Muscle of leg (tissue), 11 donors: ENCODE results near the gene MTCH2. TPM values are rescaled to one million over a fixed set of nuclear protein-coding genes. Genes with fewer than 3 reads are reported as not detected.
"Not testable (repeated sequence)": the region's sequence is repeated elsewhere in the genome, so short reads cannot be mapped to it uniquely, and the experiment has no call there.

ENCODE experiments used
- DNase-seq: peaks from one replicate; pipeline ENCODE4 v3.0.0; 2013
- H3K27ac ChIP-seq: one replicate; pipeline ENCODE4 v1.5.1; 2013; ENCODE audit warnings: mild to moderate bottlenecking, low read length, control low read depth
- H3K27me3 ChIP-seq: one replicate; pipeline ENCODE4 v1.6.1; 2013; ENCODE audit warnings: low read length; ENCODE audit not compliant: control insufficient read depth, insufficient read depth
- H3K36me3 ChIP-seq: one replicate; pipeline ENCODE4 v1.6.1; 2013; ENCODE audit warnings: low read length; ENCODE audit not compliant: control insufficient read depth, insufficient read depth
- H3K4me1 ChIP-seq: one replicate; pipeline ENCODE4 v1.6.1; 2013; ENCODE audit warnings: low read length; ENCODE audit not compliant: control insufficient read depth, insufficient read depth
- H3K4me3 ChIP-seq: one replicate; pipeline ENCODE4 v1.5.1; 2013; ENCODE audit warnings: low read length, control low read depth
- H3K9me3 ChIP-seq: replicated peaks from 2 replicates; pipeline ENCODE4 v1.6.1; 2013; ENCODE audit warnings: low read depth, low read length; ENCODE audit not compliant: control insufficient read depth
- WGBS: methylation state at CpG from one replicate; pipeline ENCODE4 v1.1.5; 2013; ENCODE audit warnings: missing lambda C conversion rate; ENCODE audit not compliant: insufficient coverage; 5-methylcytosine and 5-hydroxymethylcytosine counted together
- polyA plus RNA-seq, 8 donors: library from polyadenylated mRNA; unstranded; fragments of 120-200 nt; gene quantifications; one replicate each; pipeline versions ENCODE4 v1.2.1 to v1.2.3, GENCODE V29; 2013; ENCODE audit warnings: inconsistent platforms in 1 of 8, low replicate concordance in 1 of 8; ENCODE audit not compliant: insufficient read length in 8 of 8, insufficient read depth in 1 of 8
- total RNA-seq: library from RNA; stranded (reverse); fragments of 120-200 nt; gene quantifications from one replicate; pipeline ENCODE4 v1.2.4, GENCODE V29; 2013

The MTCH2 gene
- total and polyA plus RNA-seq, 9 donors: 51.1 to 83.9 (median 70.9) TPM

DNA sequence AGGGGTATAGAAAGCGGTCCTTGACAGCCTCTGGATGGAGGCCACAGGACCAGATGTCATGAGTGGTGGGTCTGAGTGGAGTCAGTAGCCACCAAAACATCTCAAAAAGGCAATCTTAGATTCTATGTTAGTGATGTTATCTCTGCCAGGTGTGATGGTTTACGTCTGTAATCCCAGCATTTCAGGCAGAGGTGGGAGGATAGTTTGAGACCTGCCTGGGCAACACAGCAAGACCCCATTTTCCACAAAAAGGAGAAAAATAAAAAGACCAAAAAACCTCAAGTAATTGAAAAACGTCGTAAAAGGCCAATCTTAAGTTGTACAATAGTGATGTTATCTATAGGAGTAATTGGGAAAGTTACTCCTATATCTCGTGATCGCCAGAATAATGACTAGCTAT lies 3.7 kb upstream of the MTCH2 start:
- Histone ChIP-seq H3K4me1 (peaks cover 6% of the 10 kb centered on the region), H3K9me3 (no peaks in the 10 kb centered on the region), H3K27ac (no peak overlapping the region), H3K4me3 (no peak overlapping the region), H3K27me3 (no peaks in the 10 kb centered on the region), H3K36me3 (no peaks in the 10 kb centered on the region)
- WGBS: 92% methylated on average over 3 of the region's 6 CpGs
- DNase-seq: no peak

- Histone ChIP-seq H3K9me3 (no peaks in the 10 kb centered on the region), H3K27ac (no peak overlapping the region), H3K36me3 (no peaks in the 10 kb centered on the region), H3K4me1 (peaks cover 7% of the 10 kb centered on the region), H3K4me3 (no peak overlapping the region), H3K27me3 (no peaks in the 10 kb centered on the region)
- DNase-seq: no peak
- WGBS: 66% methylated on average over 6 of the region's 6 CpGs
Measured at GRCh38 chr11:47645500-47645899, 3.1 kb upstream of the MTCH2 start.

GRCh38 chr11:47641600-47642098 lies 710 bp downstream of the MTCH2 start:
- 9% methylated on average over 9 of the region's 14 CpGs for WGBS
- H3K4me1 ChIP-seq: peaks cover 7% of the 10 kb centered on the region
- no peaks in the 10 kb centered on the region for H3K9me3 ChIP-seq
- DNase-seq: peak; percentile 23
- H3K36me3 ChIP-seq: peaks cover 18% of the 10 kb centered on the region
- H3K4me3 ChIP-seq: peak overlapping the region; percentile 86
- H3K27ac ChIP-seq: peak overlapping the region; percentile 92
- no peaks in the 10 kb centered on the region for H3K27me3 ChIP-seq

- DNase-seq, H3K9me3 ChIP-seq, H3K4me3 ChIP-seq, H3K4me1 ChIP-seq, H3K27ac ChIP-seq, H3K27me3 ChIP-seq: not testable (repeated sequence)
- 100% methylated on average over 1 of the region's 6 CpGs for WGBS
- peaks cover 23% of the 10 kb centered on the region for H3K36me3 ChIP-seq
Measured at GRCh38 chr11:47640506-47640905, 1.9 kb downstream of the MTCH2 start.

DNA sequence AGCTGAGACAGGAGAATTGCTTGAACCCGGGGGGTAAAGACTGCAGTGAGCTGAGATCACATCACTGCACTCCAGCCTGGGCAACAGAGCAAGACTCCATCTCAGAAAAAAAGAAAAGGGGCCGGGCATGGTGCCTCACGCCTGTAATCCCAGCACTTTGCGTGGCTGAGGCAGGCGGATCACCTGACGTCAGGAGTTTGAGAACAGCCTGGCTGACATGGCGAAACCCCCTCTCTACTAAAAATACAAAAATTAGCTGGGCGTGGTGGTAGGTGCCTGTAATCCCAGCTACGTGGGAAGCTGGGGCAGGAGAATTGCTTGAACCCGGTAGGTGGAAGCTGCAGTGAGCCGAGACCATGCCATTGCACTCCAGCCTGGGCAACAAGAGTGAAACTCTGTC lies 6.0 kb downstream of the MTCH2 start:
- peaks cover 42% of the 10 kb centered on the region for H3K36me3 ChIP-seq
- 86% methylated on average over 3 of the region's 11 CpGs for WGBS

GRCh38 chr11:47631473-47631872 lies 10.9 kb downstream of the MTCH2 start:
- H3K36me3 ChIP-seq: peaks cover 51% of the 10 kb centered on the region
- H3K27ac ChIP-seq: no peak overlapping the region
- no peaks in the 10 kb centered on the region for H3K9me3 ChIP-seq
- H3K4me3 ChIP-seq: no peak overlapping the region
- no peaks in the 10 kb centered on the region for H3K27me3 ChIP-seq
- no peak for DNase-seq
- no CpG with 5 or more reads among the region's 5 CpGs for WGBS
- H3K4me1 ChIP-seq: no peaks in the 10 kb centered on the region

More for the DNA sequence above, 6.0 kb downstream of the MTCH2 start:
- H3K4me3 ChIP-seq, H3K4me1 ChIP-seq, DNase-seq, H3K27me3 ChIP-seq, H3K27ac ChIP-seq, H3K9me3 ChIP-seq: not testable (repeated sequence)

- H3K27me3 ChIP-seq: no peaks in the 10 kb centered on the region
- H3K36me3 ChIP-seq: peaks cover 56% of the 10 kb centered on the region
- H3K27ac ChIP-seq: no peak overlapping the region
- DNase-seq: no peak
- H3K4me1 ChIP-seq: no peaks in the 10 kb centered on the region
- WGBS: 83% methylated on average over 1 of the region's 4 CpGs
- no peaks in the 10 kb centered on the region for H3K9me3 ChIP-seq
- H3K4me3 ChIP-seq: no peak overlapping the region
Measured at GRCh38 chr11:47628026-47628425, 14.3 kb downstream of the MTCH2 start.

GRCh38 chr11:47626234-47626633 lies 16.1 kb downstream of the MTCH2 start:
- H3K27ac ChIP-seq: no peak overlapping the region
- no peaks in the 10 kb centered on the region for H3K27me3 ChIP-seq
- H3K9me3 ChIP-seq: no peaks in the 10 kb centered on the region
- no peak overlapping the region for H3K4me3 ChIP-seq
- no peaks in the 10 kb centered on the region for H3K4me1 ChIP-seq
- DNase-seq: no peak
- H3K36me3 ChIP-seq: peaks cover 65% of the 10 kb centered on the region
- 100% methylated on average over 2 of the region's 8 CpGs for WGBS

DNA sequence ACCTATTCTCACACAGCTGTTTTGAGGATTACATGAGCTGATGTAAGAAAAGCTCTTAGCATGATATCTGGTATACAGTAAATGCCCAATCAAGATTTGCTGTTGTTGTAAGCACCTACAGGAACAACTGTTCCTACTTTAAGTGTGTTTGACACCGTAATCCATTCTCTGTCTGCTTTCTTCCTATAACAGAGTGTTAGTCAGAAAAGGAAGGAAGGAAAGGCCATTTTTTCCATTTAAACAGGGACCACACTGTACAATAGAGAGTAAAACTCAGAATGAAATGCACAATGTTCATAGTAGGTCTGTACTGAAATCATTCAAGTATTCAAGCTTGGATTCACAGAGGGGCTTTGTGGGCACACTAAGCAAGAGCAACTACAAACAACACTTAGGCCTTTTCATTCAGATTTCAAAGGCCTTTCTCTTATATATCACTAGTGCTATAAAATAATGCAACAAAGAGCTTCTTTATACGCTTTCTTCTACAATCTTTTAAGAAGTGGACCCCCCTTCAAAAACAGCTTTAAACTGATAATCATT lies 21.5 kb downstream of the MTCH2 start:
- WGBS: no CpG with 5 or more reads among the region's 2 CpGs
- Histone ChIP-seq H3K36me3 (peaks cover 46% of the 10 kb centered on the region), H3K27ac (no peak overlapping the region)

GRCh38 chr11:47617417-47617809 lies 24.9 kb downstream of the MTCH2 start:
- H3K9me3 ChIP-seq: no peaks in the 10 kb centered on the region
- H3K27me3 ChIP-seq: no peaks in the 10 kb centered on the region
- DNase-seq: no peak
- H3K4me3 ChIP-seq: no peak overlapping the region
- no CpG with 5 or more reads among the region's 3 CpGs for WGBS
- peaks cover 24% of the 10 kb centered on the region for H3K36me3 ChIP-seq
- H3K27ac ChIP-seq: no peak overlapping the region
- H3K4me1 ChIP-seq: no peaks in the 10 kb centered on the region

More for the DNA sequence above, 21.5 kb downstream of the MTCH2 start:
- Histone ChIP-seq H3K4me1 (no peaks in the 10 kb centered on the region), H3K4me3 (no peak overlapping the region), H3K27me3 (no peaks in the 10 kb centered on the region), H3K9me3 (no peaks in the 10 kb centered on the region)
- DNase-seq: no peak
